GM12878 (cell line): ENCODE measurements around the gene MBNL1.

Experiments
- NR2C1 ChIP-seq: fragments of 450-650 bp; IDR thresholded peaks from 2 replicates; pipeline ENCODE4 v1.6.1; 2017; ENCODE audit warnings: antibody characterized with exemption, mild to moderate bottlenecking, moderate library complexity
- TCF12 ChIP-seq: IDR thresholded peaks from 2 replicates; pipeline ENCODE4 v1.6.1; 2011; ENCODE audit warnings: low read depth, mild to moderate bottlenecking, low read length

- TF ChIP-seq NR2C1 (no peak), TCF12 (no peak)
Observed at GRCh38 chr3:152338159-152338720, 69.5 kb downstream of the MBNL1 start.
